Hypothalamus (tissue), 51 donors: ENCODE data around the gene EP400.
"Not testable (repeated sequence)": the region's sequence is repeated elsewhere in the genome, so short reads cannot be mapped to it uniquely, and the experiment has no call there.

Experiments used
- DNase-seq, 51 donors: peaks; one replicate each; lab custom pipeline; 2025; lab: John Stamatoyannopoulos, UW

EP400 gene

GRCh38 chr12:132079200-132079599 is 129.5 kb downstream of the EP400 start:
- DNase-seq, result no peak

GRCh38 chr12:132079695-132080094 is 130.0 kb downstream of the EP400 start:
- no peak for DNase-seq

GRCh38 chr12:132080515-132080914 is 130.8 kb downstream of the EP400 start:
- not testable (repeated sequence) for DNase-seq

- DNase-seq, result no peak
Observed at GRCh38 chr12:132081423-132081822, 131.7 kb downstream of the EP400 start.

- no peak for DNase-seq
Observed at GRCh38 chr12:132083614-132083940, 133.8 kb downstream of the EP400 start.

- DNase-seq, result peak; percentile 29 to 95 (median 84)
Observed at GRCh38 chr12:132083941-132084620, 134.3 kb downstream of the EP400 start.

GRCh38 chr12:132084621-132085290 is 135.0 kb downstream of the EP400 start:
- peak in 14 of 51 donors; percentile 12 to 42 (median 26) for DNase-seq

- DNase-seq, result no peak
Observed at GRCh38 chr12:132085291-132085635, 135.5 kb downstream of the EP400 start.

- no peak for DNase-seq
Observed at GRCh38 chr12:132089407-132089910, 139.7 kb downstream of the EP400 start.

- no peak for DNase-seq
Observed at GRCh38 chr12:132094269-132094891, 144.6 kb downstream of the EP400 start.

- no peak for DNase-seq
Observed at GRCh38 chr12:132095520-132096409, 146.0 kb downstream of the EP400 start.

GRCh38 chr12:132099739-132100138 is 150.0 kb downstream of the EP400 start:
- no peak for DNase-seq

- no peak for DNase-seq
Observed at GRCh38 chr12:132100306-132101065, 150.7 kb downstream of the EP400 start.

- DNase-seq, result no peak
Observed at GRCh38 chr12:132102297-132102696, 152.6 kb downstream of the EP400 start.

GRCh38 chr12:132103072-132103471 is 153.3 kb downstream of the EP400 start:
- not testable (repeated sequence) for DNase-seq

GRCh38 chr12:132103542-132104308 is 154.0 kb downstream of the EP400 start:
- no peak for DNase-seq

GRCh38 chr12:132105467-132105866 is 155.7 kb downstream of the EP400 start:
- no peak for DNase-seq

- no peak for DNase-seq
Observed at GRCh38 chr12:132106921-132107320, 157.2 kb downstream of the EP400 start.

- DNase-seq, result peak in 8 of 51 donors; percentile 6 to 34 (median 22)
Observed at GRCh38 chr12:132108211-132108832, 158.6 kb downstream of the EP400 start.
